Fibroblast of mammary gland (primary cell): ENCODE measurements around the gene CITED4.

Experiments
- DNase-seq: peaks from one replicate; pipeline ENCODE4 v3.0.0-alpha.2; 2010; ENCODE audit warnings: low read depth
- H3K4me3 ChIP-seq: 2 replicates; pipeline ENCODE4 v1.5.1; 2011; ENCODE audit warnings: low read depth, mild to moderate bottlenecking, low read length, moderate library complexity; ENCODE audit not compliant: control insufficient read depth
- TF ChIP-seq, protein P1 (sequence below): conservative IDR thresholded peaks from 2 replicates; pipeline ENCODE4 v1.5.1; 2011; ENCODE audit warnings: low read depth, low read length, inconsistent platforms; ENCODE audit not compliant: control insufficient read depth, insufficient read depth

Gene CITED4

DNA sequence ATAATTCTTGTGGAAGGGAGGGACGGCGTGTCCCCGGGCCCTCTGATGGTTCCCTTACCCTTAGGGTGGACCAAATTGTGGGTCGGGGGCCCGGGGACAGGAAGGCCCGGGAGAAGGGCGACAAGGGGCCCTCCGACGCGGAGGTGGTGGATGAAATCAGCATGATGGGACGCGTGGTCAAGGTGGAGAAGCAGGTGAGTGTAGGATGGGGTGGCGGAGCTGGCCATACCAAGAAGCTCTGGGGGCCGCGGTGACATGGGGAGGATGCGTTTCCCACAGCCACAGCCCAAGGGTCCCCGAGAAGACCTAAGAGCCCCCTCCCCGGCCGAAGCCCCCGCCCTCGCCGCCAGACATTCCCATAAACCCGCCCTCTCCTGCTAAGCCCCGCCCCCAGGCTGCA, 24.6 kb downstream of the CITED4 start:
- no peak for DNase-seq
- no peak overlapping the region for H3K4me3 ChIP-seq
- TF ChIP-seq, protein P1, sequence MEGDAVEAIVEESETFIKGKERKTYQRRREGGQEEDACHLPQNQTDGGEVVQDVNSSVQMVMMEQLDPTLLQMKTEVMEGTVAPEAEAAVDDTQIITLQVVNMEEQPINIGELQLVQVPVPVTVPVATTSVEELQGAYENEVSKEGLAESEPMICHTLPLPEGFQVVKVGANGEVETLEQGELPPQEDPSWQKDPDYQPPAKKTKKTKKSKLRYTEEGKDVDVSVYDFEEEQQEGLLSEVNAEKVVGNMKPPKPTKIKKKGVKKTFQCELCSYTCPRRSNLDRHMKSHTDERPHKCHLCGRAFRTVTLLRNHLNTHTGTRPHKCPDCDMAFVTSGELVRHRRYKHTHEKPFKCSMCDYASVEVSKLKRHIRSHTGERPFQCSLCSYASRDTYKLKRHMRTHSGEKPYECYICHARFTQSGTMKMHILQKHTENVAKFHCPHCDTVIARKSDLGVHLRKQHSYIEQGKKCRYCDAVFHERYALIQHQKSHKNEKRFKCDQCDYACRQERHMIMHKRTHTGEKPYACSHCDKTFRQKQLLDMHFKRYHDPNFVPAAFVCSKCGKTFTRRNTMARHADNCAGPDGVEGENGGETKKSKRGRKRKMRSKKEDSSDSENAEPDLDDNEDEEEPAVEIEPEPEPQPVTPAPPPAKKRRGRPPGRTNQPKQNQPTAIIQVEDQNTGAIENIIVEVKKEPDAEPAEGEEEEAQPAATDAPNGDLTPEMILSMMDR = no peak

DNA sequence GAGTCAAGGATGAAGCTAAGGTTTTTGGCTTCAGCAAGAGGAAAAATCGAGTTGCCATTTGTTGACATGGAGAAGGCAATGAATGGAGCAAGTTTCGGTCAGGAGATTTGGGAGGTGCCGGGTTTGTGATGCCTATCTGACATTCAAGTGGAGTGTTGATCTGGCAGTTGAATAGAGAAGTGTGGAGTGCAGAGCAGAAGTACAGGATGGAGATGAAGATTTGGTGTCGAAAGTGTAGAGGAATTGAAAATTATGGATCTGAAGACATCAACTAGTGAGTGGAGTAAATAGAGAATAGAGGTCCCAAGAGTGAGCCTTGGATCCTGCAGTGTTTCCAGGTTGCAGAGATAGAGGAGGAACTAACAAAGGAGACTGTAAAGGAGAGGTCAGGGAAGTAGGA, 25.9 kb downstream of the CITED4 start:
- TF ChIP-seq, protein P1 = no peak
- no peak overlapping the region for H3K4me3 ChIP-seq
- no peak for DNase-seq

DNA sequence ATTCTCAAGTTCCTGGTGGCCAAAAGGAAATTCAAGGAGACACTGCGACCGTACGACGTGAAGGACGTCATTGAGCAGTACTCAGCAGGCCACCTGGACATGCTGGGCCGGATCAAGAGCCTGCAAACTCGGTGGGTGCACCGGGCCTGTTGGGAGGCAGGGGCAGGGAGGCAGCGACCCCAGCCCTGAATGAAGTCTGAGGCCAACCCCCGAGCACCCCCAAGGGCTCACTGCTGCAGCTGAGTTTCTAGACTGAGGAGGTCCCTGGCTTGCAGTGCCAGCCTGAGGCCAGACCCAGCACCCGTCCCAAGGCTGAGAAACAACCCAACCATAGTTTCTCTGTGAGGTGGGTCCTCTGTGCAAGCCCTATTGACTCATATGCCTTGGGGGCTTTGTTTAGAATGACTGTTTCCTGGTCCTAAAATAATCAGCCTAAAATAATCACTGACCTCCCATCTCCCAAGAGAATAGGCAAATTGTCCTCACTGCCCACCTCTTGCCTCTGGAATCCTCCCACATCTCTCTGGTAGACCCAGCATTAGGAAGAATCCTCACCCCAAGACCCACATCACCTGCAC, 27.1 kb downstream of the CITED4 start:
- DNase-seq = no peak
- H3K4me3 ChIP-seq = no peak overlapping the region
- TF ChIP-seq, protein P1 = no peak

DNA sequence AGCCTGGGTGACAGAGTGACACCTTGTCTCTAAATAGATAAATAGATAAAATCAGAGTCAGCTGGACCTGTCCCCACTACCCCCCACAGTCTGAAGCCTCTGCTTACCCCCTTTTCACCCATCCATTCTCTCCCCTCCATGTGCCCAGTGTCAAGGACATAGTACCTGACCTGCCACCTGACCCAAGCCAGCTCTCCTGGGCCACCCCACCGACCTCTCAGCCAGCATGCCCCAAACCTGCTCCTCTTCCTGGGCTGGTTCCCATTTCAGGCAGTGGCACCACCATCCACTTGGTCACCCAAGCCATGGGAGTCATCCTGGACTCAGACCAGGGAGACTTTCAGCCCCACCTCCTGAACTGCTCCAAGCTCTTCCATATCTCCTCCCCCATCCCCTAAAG, 28.2 kb downstream of the CITED4 start:
- DNase-seq = no peak
- TF ChIP-seq, protein P1 = no peak
- no peak overlapping the region for H3K4me3 ChIP-seq

DNA sequence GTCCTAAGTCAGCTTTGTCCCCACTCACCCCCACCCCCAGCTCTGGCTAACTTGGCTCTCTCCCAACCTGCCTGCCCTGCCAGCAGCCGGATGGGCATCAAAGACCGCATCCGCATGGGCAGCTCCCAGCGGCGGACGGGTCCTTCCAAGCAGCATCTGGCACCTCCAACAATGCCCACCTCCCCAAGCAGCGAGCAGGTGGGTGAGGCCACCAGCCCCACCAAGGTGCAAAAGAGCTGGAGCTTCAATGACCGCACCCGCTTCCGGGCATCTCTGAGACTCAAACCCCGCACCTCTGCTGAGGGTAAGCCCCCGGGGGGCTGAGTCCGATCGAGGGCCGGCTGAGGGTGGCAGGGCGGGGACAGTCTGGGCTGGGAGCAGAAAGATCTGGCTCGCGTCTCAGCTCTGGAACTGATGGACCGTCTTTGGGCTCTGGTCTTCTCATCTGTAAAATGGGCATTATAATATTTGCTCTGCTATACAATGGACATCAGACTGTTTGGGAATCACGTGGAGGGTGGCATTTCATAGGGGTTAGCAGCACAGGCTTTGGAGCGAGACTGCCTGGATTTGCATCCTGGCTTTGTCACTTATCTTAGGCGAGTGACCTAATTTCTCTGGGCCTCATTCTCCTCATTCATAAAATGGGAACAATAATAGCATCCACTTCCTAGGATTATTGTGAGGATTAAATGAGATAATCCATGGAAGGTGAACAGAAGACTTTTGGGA, 31.0 kb downstream of the CITED4 start:
- DNase-seq = no peak
- H3K4me3 ChIP-seq = no peak overlapping the region
- TF ChIP-seq, protein P1 = no peak

DNA sequence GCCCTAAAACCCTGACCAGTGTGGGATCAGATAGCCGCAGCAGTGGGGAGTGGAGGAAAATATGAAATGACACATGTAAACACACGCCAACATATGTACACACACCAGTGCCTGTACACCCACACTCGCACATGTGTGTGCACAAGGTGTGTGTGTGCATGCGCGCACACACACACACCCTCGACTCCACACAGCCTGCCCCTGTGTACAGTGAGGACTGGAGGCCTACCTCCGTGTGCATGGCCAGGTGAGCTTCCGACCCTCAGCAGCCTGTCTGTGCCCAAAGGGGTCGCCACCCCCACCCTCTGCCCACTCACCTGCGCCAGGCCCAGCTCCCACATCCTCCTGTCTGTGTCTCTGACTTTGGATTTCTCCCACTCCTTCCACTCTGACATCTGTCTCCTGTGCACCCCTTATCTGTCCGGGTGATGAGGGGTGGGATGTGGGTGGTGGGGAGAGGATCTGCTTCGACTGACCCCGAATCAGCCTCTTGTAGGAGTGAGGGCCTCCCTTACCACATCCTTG, 31.7 kb downstream of the CITED4 start:
- H3K4me3 ChIP-seq = no peak overlapping the region
- DNase-seq = no peak
- TF ChIP-seq, protein P1 = no peak
